Endodermal cell (in vitro differentiated cells): ENCODE data around the gene CLTCL1. TPM values are rescaled to one million over a fixed set of nuclear protein-coding genes. Genes with fewer than 3 reads are reported as not detected.

Experiments used
- DNase-seq: peaks from one replicate; pipeline ENCODE4 v3.0.0-alpha.2; 2017
- H3K27ac ChIP-seq: 2 replicates; pipeline ENCODE4 v1.5.1; 2013; ENCODE audit warnings: mild to moderate bottlenecking, low read depth, low read length, moderate library complexity
- H3K27me3 ChIP-seq: 2 replicates; pipeline ENCODE4 v1.6.1; 2013; ENCODE audit warnings: mild to moderate bottlenecking, low read length, moderate library complexity; ENCODE audit not compliant: insufficient read depth, control insufficient read depth, poor library complexity, severe bottlenecking
- H3K36me3 ChIP-seq: 2 replicates; pipeline ENCODE4 v1.7.0; 2013; ENCODE audit warnings: mild to moderate bottlenecking, low read length, moderate library complexity; ENCODE audit not compliant: control insufficient read depth, insufficient read depth
- H3K4me1 ChIP-seq: one replicate; pipeline ENCODE4 v1.7.0; 2013; ENCODE audit warnings: low read length; ENCODE audit not compliant: control insufficient read depth, insufficient read depth
- H3K4me3 ChIP-seq: 2 replicates; pipeline ENCODE4 v1.5.1; 2013; ENCODE audit warnings: mild to moderate bottlenecking, low read length, moderate library complexity
- H3K9ac ChIP-seq: 2 replicates; pipeline ENCODE4 v1.6.1; 2013; ENCODE audit warnings: mild to moderate bottlenecking, low read length, moderate library complexity; ENCODE audit not compliant: poor library complexity, severe bottlenecking; ENCODE audit errors: extremely low read depth
- H3K9me3 ChIP-seq: 2 replicates; pipeline ENCODE4 v1.6.1; 2013; ENCODE audit warnings: mild to moderate bottlenecking, low read length, moderate library complexity; ENCODE audit not compliant: control insufficient read depth
- H3K27ac Mint-ChIP-seq: 2 replicates; pipeline ENCODE4 v1.8.0; 2020; ENCODE audit warnings: mixed read lengths
- H3K27me3 Mint-ChIP-seq: 2 replicates; pipeline ENCODE4 v1.8.0; 2021; ENCODE audit warnings: mild to moderate bottlenecking, mixed read lengths; ENCODE audit not compliant: insufficient read depth
- H3K36me3 Mint-ChIP-seq: 2 replicates; pipeline ENCODE4 v1.8.0; 2020; ENCODE audit warnings: low read depth, mixed read lengths
- H3K4me1 Mint-ChIP-seq: 2 replicates; pipeline ENCODE4 v1.8.0; 2020; ENCODE audit warnings: mixed read lengths
- H3K4me3 Mint-ChIP-seq: 2 replicates; pipeline ENCODE4 v1.8.0; 2020; ENCODE audit warnings: mild to moderate bottlenecking, moderate library complexity, mixed read lengths
- H3K9me3 Mint-ChIP-seq: 2 replicates; pipeline ENCODE4 v1.8.0; 2020; ENCODE audit warnings: mild to moderate bottlenecking, mixed read lengths
- CTCF ChIP-seq: fragments of 200-600 bp; sonication (generic); conservative IDR thresholded peaks from 2 replicates; pipeline ENCODE4 v1.5.0; 2021; ENCODE audit warnings: antibody characterized with exemption, mild to moderate bottlenecking
- WGBS, 2 experiments: methylation state at CpG; one replicate each; pipeline versions ENCODE4 v1.1.5 to v1.1.7; 2013; ENCODE audit warnings: missing lambda C conversion rate in 2 of 2, mixed read lengths in 1 of 2; ENCODE audit not compliant: insufficient coverage in 1 of 2, insufficient read length in 1 of 2; 5-methylcytosine and 5-hydroxymethylcytosine counted together
- total RNA-seq, 2 donors: library from RNA; stranded (reverse); fragmentation: NEBNext Ultra II Directional in 1 of 2; extraction: Animal tissue kit (Norgen Biotek cat#: 25700) in 1 of 2; gene quantifications; 2 replicates in 1 of 2; 3 replicates in 1 of 2; pipeline ENCODE4 v1.2.1, GENCODE V29; 2021

Gene CLTCL1
- total RNA-seq, 2 donors from 2014 or later, result 11.8 to 14.4 TPM

GRCh38 chr22:19184276-19184997 is 107.1 kb downstream of the CLTCL1 start:
- no peak overlapping the region for H3K27ac Mint-ChIP-seq
- H3K27me3 Mint-ChIP-seq, result no peaks in the 10 kb centered on the region
- DNase-seq, result no peak
- 89 to 90% methylated on average over 11 to 20 of the region's 20 CpGs for WGBS, 2 experiments
- H3K9me3 ChIP-seq, result no peaks in the 10 kb centered on the region
- H3K9ac ChIP-seq, result no peak overlapping the region
- H3K4me1 Mint-ChIP-seq, result no peaks in the 10 kb centered on the region
- no peak overlapping the region for H3K4me3 Mint-ChIP-seq
- H3K27me3 ChIP-seq, result no peaks in the 10 kb centered on the region
- no peaks in the 10 kb centered on the region for H3K4me1 ChIP-seq
- TF ChIP-seq CTCF, result no peak
- H3K36me3 Mint-ChIP-seq, result no peaks in the 10 kb centered on the region
- H3K9me3 Mint-ChIP-seq, result no peaks in the 10 kb centered on the region
- H3K4me3 ChIP-seq, result no peak overlapping the region
- no peaks in the 10 kb centered on the region for H3K36me3 ChIP-seq
- no peak overlapping the region for H3K27ac ChIP-seq

GRCh38 chr22:19183216-19183615 is 108.3 kb downstream of the CLTCL1 start:
- Mint-ChIP-seq H3K27ac (no peak overlapping the region), H3K4me1 (no peaks in the 10 kb centered on the region), H3K4me3 (no peak overlapping the region), H3K27me3 (no peaks in the 10 kb centered on the region), H3K9me3 (no peaks in the 10 kb centered on the region), H3K36me3 (no peaks in the 10 kb centered on the region)
- H3K9me3 ChIP-seq, result no peaks in the 10 kb centered on the region
- no peak for TF ChIP-seq CTCF
- no peaks in the 10 kb centered on the region for H3K27me3 ChIP-seq
- 91% methylated on average over 8 to 9 of the region's 9 CpGs for WGBS, 2 experiments
- H3K27ac ChIP-seq, result no peak overlapping the region
- H3K9ac ChIP-seq, result no peak overlapping the region
- H3K4me1 ChIP-seq, result no peaks in the 10 kb centered on the region
- no peak overlapping the region for H3K4me3 ChIP-seq
- DNase-seq, result no peak
- no peaks in the 10 kb centered on the region for H3K36me3 ChIP-seq

- Mint-ChIP-seq H3K27ac (no peak overlapping the region), H3K27me3 (no peaks in the 10 kb centered on the region), H3K4me1 (no peaks in the 10 kb centered on the region), H3K36me3 (no peaks in the 10 kb centered on the region), H3K4me3 (no peak overlapping the region), H3K9me3 (no peaks in the 10 kb centered on the region)
- no peak for DNase-seq
- H3K36me3 ChIP-seq, result no peaks in the 10 kb centered on the region
- WGBS, 2 experiments, result 75 to 77% methylated on average over 2 to 9 of the region's 9 CpGs
- no peak overlapping the region for H3K27ac ChIP-seq
- no peaks in the 10 kb centered on the region for H3K9me3 ChIP-seq
- H3K9ac ChIP-seq, result no peak overlapping the region
- H3K4me3 ChIP-seq, result no peak overlapping the region
- H3K27me3 ChIP-seq, result no peaks in the 10 kb centered on the region
- no peaks in the 10 kb centered on the region for H3K4me1 ChIP-seq
- no peak for TF ChIP-seq CTCF
These were observed 108.9 kb downstream of the CLTCL1 start for GRCh38 chr22:19182472-19183157.
